Nephron progenitor cell (in vitro differentiated cells): ENCODE data around the gene RPTOR.

ENCODE experiments used
- DNase-seq: peaks from one replicate; pipeline ENCODE4 v3.0.0; 2021
- H3K27ac Mint-ChIP-seq: 2 replicates; pipeline ENCODE4 v1.8.0; 2021; ENCODE audit warnings: mild to moderate bottlenecking, moderate library complexity, mixed read lengths
- H3K27me3 Mint-ChIP-seq: 2 replicates; pipeline ENCODE4 v1.8.0; 2021; ENCODE audit warnings: mild to moderate bottlenecking, low read depth, mixed read lengths; ENCODE audit not compliant: poor library complexity
- H3K36me3 Mint-ChIP-seq: 2 replicates; pipeline ENCODE4 v1.8.0; 2021; ENCODE audit warnings: low read depth, mixed read lengths
- H3K4me1 Mint-ChIP-seq: 2 replicates; pipeline ENCODE4 v1.8.0; 2021; ENCODE audit warnings: mixed read lengths
- H3K4me3 Mint-ChIP-seq: 2 replicates; pipeline ENCODE4 v1.8.0; 2021; ENCODE audit warnings: mild to moderate bottlenecking, moderate library complexity, mixed read lengths
- H3K9me3 Mint-ChIP-seq: 2 replicates; pipeline ENCODE4 v1.8.0; 2021; ENCODE audit warnings: mild to moderate bottlenecking, moderate library complexity, mixed read lengths
- TF ChIP-seq, protein P1 (sequence below): fragments of 200-600 bp; sonication (generic); IDR thresholded peaks from 2 replicates; pipeline ENCODE4 v1.5.0; 2021; ENCODE audit warnings: antibody characterized with exemption

Gene RPTOR

DNA sequence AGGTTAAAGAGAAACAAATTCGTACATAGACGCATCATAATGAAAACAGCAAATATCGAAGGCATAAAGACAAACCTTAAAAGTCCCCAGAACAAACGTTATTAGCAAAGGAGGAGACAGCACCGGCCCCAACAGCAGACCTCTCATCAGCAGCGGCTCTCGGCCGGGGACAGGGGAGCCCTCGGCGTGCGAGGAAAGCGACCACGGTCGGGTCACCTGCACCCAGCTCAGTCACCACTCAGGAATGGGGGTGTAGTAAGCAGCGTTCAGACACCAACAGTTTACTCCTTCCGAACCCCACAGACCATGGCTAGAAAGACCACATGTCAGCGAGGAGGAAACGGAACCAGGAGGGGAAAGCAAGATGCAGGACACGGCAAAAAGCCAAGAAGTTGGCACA is 337.7 kb downstream of the RPTOR start:
- Mint-ChIP-seq H3K27me3 (peaks cover 4% of the 10 kb centered on the region), H3K9me3 (no peaks in the 10 kb centered on the region), H3K27ac (peak overlapping the region; percentile 81), H3K36me3 (peaks cover 47% of the 10 kb centered on the region), H3K4me3 (no peak overlapping the region), H3K4me1 (peaks cover 35% of the 10 kb centered on the region)
- TF ChIP-seq, protein P1, sequence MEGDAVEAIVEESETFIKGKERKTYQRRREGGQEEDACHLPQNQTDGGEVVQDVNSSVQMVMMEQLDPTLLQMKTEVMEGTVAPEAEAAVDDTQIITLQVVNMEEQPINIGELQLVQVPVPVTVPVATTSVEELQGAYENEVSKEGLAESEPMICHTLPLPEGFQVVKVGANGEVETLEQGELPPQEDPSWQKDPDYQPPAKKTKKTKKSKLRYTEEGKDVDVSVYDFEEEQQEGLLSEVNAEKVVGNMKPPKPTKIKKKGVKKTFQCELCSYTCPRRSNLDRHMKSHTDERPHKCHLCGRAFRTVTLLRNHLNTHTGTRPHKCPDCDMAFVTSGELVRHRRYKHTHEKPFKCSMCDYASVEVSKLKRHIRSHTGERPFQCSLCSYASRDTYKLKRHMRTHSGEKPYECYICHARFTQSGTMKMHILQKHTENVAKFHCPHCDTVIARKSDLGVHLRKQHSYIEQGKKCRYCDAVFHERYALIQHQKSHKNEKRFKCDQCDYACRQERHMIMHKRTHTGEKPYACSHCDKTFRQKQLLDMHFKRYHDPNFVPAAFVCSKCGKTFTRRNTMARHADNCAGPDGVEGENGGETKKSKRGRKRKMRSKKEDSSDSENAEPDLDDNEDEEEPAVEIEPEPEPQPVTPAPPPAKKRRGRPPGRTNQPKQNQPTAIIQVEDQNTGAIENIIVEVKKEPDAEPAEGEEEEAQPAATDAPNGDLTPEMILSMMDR = no peak
- no peak for DNase-seq

DNA sequence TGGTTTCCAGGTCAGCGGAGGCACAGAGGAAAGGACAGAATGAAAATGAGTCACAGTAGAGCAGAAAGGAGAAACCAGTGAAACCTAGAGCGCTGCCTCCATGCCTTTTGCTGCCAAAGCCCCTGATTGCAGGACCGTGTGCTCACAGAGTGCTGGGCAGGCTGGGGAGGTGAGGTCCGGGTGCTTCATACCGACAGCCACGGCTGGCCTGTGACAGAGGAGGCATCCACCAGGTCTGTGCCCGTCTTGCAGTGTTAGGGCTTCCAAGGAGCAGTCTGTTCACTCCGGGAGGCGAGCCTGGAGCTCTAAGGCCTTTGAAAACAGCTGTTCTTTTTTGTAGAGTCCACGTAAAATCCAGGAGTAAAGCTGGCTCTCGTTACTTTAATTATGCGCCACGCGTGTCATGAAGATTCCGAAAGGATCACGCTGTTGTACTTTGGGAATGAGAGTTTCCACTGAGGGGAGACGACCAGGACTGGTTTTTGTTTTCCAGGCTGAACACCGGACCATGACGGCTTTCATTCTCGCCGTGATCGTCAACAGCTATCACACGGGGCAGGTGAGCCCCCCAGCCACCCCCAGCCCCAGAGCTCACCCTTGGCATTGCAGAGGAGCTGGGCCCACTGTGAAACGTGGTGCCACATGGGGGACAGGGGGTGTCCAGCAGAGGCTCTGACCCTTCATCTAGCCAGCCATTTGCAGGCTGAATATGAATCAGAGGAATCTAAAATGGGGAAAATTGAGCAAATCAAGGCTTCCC is 338.5 kb downstream of the RPTOR start:
- peaks cover 45% of the 10 kb centered on the region for H3K36me3 Mint-ChIP-seq
- H3K4me1 Mint-ChIP-seq = peaks cover 27% of the 10 kb centered on the region
- H3K27me3 Mint-ChIP-seq = peaks cover 3% of the 10 kb centered on the region
- H3K27ac Mint-ChIP-seq = peak overlapping the region; percentile 22
- no peaks in the 10 kb centered on the region for H3K9me3 Mint-ChIP-seq
- TF ChIP-seq, protein P1 = no peak
- DNase-seq = no peak
- no peak overlapping the region for H3K4me3 Mint-ChIP-seq

DNA sequence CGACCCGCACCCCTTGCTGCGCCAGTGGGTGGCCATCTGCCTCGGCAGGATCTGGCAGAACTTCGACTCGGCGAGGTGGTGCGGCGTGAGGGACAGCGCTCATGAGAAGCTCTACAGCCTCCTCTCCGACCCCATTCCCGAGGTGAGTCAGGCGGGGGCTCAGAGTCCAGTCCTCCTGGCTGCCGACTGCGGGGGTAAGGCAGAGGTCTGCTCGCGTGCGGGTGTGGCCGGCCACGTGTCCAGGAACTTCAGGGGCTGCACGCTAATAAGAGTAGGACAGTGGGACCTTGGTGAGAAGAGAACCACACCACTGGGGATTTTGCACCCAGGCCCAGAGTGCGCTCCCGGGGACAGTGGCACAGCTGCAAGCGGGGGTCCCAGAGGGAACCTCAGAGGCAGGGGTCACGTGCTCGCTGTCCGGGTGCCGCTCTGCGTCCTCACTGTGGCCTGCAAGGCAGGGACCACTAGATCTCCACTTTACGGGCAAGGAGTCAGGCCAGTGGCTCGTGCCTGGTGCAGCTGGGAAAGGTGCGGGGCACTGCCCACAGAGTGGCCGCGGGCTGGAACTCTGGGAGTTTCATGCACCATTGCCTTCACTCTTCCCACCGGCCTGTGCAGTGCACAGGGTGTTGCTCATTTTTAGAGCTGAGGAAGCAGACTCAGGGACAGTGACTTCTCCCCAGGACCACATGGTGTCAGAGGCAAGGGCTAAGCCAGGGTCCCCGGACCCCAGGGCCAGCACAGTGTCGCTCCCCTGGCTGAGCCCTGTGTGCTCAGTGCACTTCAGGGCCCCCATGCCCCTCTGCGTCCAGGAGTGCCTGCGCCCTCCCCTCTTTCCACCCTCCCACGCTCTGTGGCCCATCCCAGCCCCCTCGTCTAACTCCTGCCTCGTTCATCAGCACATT is 339.4 kb downstream of the RPTOR start:
- no peak for DNase-seq
- peaks cover 45% of the 10 kb centered on the region for H3K36me3 Mint-ChIP-seq
- no peaks in the 10 kb centered on the region for H3K9me3 Mint-ChIP-seq
- H3K4me3 Mint-ChIP-seq = no peak overlapping the region
- H3K27me3 Mint-ChIP-seq = peaks cover 3% of the 10 kb centered on the region
- TF ChIP-seq, protein P1 = no peak
- H3K4me1 Mint-ChIP-seq = peaks cover 25% of the 10 kb centered on the region
- H3K27ac Mint-ChIP-seq = no peak overlapping the region

DNA sequence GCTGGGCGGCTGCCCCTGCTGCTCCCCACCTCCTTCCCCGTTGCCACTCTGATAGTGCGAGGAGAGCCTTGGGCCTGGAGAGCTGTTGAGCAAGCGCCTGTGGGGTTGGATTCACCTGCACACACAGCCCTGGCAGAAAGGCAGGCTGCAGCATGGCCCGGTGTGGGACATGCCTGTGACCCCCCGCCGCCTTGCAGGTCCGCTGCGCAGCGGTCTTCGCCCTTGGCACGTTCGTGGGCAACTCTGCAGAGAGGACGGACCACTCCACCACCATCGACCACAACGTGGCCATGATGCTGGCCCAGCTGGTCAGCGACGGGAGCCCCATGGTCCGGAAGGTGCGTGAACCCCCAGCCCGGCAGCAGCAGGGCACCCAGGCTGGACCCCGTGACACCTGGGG is 340.2 kb downstream of the RPTOR start:
- Mint-ChIP-seq H3K4me3 (no peak overlapping the region), H3K27me3 (peaks cover 3% of the 10 kb centered on the region), H3K4me1 (peaks cover 22% of the 10 kb centered on the region), H3K36me3 (peaks cover 45% of the 10 kb centered on the region), H3K27ac (no peak overlapping the region), H3K9me3 (no peaks in the 10 kb centered on the region)
- TF ChIP-seq, protein P1 = no peak
- no peak for DNase-seq

DNA sequence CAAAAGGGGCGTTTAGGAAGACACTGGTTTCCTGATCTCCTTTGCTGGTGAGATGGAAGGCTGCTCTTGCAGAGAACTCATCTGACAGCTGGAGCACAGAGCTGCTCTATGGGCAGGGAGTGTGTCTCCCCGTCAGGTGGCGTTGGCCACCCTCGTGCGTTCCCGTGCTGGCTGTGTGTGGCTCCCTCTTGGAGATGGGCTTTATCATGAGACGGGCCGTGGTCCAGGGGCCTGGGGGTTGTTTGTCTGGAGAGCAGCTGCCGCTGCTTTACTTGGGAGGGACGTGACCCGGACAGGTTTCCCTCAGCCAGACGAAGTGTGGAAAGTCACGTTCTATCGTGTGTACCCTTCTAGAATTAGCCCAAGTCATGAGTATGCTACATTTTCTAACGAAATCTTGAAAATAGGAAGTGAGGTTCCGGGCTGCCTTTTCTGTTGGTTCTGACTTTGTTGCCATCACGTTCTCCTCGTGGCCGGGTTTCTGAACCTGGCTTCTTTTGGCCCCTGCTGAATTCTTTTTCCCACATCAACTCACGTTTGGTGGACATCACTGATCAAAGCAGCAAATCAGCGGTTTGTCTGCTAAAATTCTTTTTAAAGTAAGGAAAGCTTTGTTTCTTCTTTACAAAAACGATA is 341.4 kb downstream of the RPTOR start:
- peaks cover 37% of the 10 kb centered on the region for H3K36me3 Mint-ChIP-seq
- TF ChIP-seq, protein P1 = no peak
- H3K9me3 Mint-ChIP-seq = no peaks in the 10 kb centered on the region
- H3K27me3 Mint-ChIP-seq = no peaks in the 10 kb centered on the region
- no peak overlapping the region for H3K4me3 Mint-ChIP-seq
- peaks cover 17% of the 10 kb centered on the region for H3K4me1 Mint-ChIP-seq
- peak overlapping the region; percentile 57 for H3K27ac Mint-ChIP-seq
- DNase-seq = no peak
